ENCODE measurements around the gene MINDY4.

Gene MINDY4

DNA sequence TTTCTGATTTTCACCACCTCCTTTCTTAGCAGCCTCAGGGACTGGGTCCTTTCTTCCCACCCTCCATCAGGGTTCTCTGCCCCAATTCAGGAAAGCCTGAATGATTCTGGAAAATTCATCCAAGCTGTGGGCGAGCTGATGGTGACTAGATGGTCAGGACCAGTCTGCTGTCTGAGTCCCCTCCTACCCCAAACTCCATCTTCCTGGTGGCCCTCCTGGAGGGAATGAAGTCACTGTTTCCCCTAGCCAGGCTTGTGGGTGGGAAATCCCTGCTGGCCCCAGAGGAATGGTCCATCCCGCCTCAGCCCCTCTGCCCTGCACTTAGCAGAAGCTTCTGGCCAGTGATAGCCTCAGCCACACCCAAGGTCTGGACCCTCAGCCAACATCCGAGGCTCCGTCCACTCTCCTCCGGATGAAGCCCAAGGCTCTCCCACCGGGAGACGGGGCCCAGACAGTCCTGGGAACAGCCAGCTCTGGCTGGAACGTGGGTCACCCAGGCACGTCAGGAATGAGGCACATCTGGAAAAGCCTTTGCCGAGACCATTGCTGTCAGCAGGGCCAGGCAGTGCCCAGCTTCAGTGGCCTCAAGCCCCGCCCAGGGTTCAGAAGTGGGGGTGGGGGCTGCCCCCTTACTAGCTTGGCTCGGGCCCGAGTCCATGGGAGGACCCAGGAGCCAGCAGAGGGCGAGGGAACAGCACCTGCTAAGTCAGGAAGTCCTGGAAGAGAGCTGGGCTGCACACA lies 136.5 kb downstream of the MINDY4 start:
- no peak for DNase-seq
- Mint-ChIP-seq H3K27ac (no peak overlapping the region), H3K4me3 (no peak overlapping the region), H3K27me3 (no peaks in the 10 kb centered on the region), H3K4me1 (no peaks in the 10 kb centered on the region), H3K9me3 (no peaks in the 10 kb centered on the region)
- no peak for ATAC-seq

DNA sequence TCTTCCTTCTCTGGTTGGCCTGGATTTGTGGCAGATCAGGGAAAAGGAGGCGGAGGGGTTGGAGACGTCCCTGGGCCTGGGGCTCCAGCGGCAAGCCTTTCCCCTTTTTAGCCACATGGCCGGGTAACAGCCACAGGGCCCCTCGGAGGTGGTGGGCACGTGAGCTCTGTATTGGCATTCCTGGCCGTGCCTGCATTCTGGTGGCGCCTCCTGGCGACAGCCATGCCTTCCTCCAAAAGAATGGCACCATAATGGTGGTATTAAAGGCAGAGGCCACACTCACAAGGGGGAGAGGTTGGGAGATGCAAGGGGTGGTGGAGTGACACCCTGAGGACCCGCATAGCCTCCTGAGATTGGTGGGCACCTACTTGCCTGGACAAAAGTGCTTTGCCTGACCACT lies 137.5 kb downstream of the MINDY4 start:
- Mint-ChIP-seq H3K9me3 (no peaks in the 10 kb centered on the region), H3K4me3 (no peak overlapping the region), H3K27ac (peak overlapping the region in 1 of 2 donors; percentile 80), H3K4me1 (no peaks in the 10 kb centered on the region), H3K27me3 (no peaks in the 10 kb centered on the region)
- ATAC-seq (no peak), DNase-seq (no peak)

DNA sequence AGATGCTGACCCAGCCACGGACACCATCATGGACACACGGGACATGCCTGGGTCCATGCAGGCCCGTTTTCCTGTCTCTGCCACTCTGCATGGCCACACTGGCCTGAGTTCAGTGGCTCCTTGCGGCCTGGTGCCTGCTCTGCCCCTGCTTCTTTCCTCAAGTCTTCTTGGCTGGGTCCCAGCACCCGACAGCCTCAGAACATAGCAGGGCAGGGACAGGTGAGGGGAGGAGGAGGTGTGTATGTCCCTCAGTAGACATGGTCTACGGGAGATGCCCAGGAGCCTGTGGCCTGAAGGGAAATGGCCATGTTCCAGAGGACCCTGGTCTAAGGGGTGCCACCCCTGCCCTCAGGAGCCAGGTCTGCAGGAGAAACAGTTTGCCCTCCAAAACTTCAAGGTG lies 138.2 kb downstream of the MINDY4 start:
- no peak overlapping the region for H3K4me3 Mint-ChIP-seq
- H3K27me3 Mint-ChIP-seq, result no peaks in the 10 kb centered on the region
- H3K27ac Mint-ChIP-seq, result no peak overlapping the region
- no peak for DNase-seq
- no peak for ATAC-seq
- no peaks in the 10 kb centered on the region for H3K9me3 Mint-ChIP-seq
- H3K4me1 Mint-ChIP-seq, result peaks cover 2% of the 10 kb centered on the region

DNA sequence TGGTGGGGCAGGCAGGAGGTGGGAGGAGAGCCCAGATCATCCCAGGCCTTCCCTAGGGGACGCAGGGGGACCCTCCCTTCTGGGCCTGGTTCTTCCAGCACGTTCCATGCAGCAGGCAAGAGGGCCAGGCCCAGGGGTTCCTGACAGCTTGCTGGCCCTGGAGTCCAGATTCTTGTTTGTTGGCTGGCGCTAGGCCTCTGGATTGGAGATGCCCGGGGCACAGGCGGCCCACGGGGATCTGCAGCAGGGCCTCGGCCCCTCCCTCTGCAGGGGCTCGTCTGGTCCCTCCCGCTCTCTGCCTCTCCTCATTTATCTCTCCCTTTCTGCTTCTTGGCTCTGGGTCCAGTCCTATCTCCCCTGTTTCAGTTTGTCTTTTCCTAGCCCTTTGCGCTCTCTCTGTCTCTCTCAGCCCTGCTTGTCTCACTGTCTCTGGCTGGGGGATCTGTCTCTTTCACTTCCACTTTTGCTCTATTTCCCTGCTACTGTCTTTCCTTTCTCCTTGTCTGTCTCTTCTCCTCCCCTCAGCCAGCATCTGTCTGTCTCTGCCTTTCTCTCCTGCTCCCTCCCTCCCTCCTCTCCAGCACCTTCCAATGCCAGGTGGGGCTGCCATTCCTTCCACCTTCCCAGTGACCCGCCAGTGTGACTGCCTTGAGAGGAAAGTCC lies 139.3 kb downstream of the MINDY4 start:
- no peak for DNase-seq
- no peak for ATAC-seq
- Mint-ChIP-seq H3K4me3 (no peak overlapping the region), H3K27ac (peak overlapping the region in 1 of 2 donors; percentile 57), H3K9me3 (no peaks in the 10 kb centered on the region), H3K27me3 (no peaks in the 10 kb centered on the region), H3K4me1 (peaks cover 8% of the 10 kb centered on the region)

DNA sequence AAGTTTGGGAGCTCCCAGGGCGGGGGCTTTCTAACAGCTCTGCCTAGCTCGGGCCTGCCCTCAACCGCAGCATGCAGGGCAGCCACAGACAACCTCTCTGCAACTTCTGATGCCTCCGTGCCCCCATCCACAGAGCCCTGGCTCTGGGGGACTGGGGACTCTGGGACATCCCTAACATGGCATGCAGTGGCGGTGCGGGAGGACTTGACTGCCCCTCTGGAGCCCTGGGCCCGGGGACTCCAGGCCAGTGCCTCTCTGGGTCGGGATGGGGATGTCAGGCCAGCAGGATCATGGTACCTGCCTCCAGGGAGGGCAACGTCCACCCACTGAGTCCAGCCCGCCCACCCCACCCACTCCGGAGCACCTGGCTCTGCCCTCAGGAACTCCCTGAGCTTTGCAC lies 139.9 kb downstream of the MINDY4 start:
- Mint-ChIP-seq H3K4me1 (peaks cover 8% of the 10 kb centered on the region), H3K9me3 (no peaks in the 10 kb centered on the region)
- ATAC-seq, result no peak

DNA sequence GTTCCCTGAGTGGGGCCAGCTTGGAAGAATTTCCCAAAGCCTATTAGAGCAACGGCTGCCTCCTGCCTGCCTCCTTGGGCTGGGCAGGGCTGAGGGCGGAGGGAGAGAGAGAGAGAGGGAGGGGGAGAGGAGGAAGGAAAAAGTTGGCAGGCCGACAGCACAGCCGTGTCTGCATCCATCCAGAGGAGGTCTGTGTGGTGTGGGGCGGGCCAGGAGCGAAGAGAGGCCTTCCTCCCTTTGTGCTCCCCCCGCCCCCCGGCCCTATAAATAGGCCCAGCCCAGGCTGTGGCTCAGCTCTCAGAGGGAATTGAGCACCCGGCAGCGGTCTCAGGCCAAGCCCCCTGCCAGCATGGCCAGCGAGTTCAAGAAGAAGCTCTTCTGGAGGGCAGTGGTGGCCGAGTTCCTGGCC lies 140.3 kb downstream of the MINDY4 start, which contains the start of gene AQP1:
Gene AQP1, plus strand, starts transcription at position 293 of the 409 bp plus-strand sequence. Its CDS starts 57 bp downstream, at position 350.
- peaks cover 8% of the 10 kb centered on the region for H3K4me1 Mint-ChIP-seq
- DNase-seq, result no peak
- H3K4me3 Mint-ChIP-seq, result no peak within 1 kb of the TSS
- no peaks in the 10 kb centered on the region for H3K9me3 Mint-ChIP-seq
- no peaks in the 10 kb centered on the region for H3K27me3 Mint-ChIP-seq
- no peak for ATAC-seq
- peak within 1 kb of the TSS; percentile 57 to 67 for H3K27ac Mint-ChIP-seq

More for the DNA sequence above, 139.9 kb downstream of the MINDY4 start:
- H3K27ac Mint-ChIP-seq, result no peak overlapping the region
- no peaks in the 10 kb centered on the region for H3K27me3 Mint-ChIP-seq
- no peak for DNase-seq
- H3K4me3 Mint-ChIP-seq, result no peak overlapping the region

DNA sequence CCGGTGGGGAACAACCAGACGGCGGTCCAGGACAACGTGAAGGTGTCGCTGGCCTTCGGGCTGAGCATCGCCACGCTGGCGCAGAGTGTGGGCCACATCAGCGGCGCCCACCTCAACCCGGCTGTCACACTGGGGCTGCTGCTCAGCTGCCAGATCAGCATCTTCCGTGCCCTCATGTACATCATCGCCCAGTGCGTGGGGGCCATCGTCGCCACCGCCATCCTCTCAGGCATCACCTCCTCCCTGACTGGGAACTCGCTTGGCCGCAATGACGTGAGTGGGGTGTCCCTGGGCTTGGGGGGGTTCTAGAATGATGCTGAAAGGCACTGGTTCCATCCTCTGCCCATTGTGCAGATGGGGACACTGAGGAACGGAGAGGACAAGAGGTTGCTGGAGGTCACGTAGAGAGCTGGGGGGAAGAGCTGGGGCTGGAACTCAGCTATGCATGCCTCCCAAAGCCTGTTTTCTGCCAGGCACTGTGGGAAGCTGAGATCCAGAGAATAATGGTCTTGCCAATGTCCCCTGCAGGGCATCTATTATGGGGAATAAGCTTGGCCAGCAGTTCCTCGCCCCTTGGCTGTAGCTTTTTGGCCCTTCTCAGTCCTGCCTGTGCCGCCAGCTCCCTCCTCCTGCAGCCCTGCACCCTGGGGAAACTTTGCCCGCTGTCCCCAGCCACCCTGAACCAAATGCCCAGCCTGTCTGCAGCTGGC lies 141.0 kb downstream of the MINDY4 start:
- Mint-ChIP-seq H3K9me3 (no peaks in the 10 kb centered on the region), H3K4me3 (no peak overlapping the region), H3K27me3 (no peaks in the 10 kb centered on the region), H3K4me1 (peaks cover 8% of the 10 kb centered on the region), H3K27ac (peak overlapping the region; percentile 40 to 67)
- ATAC-seq (no peak), DNase-seq (no peak)

DNA sequence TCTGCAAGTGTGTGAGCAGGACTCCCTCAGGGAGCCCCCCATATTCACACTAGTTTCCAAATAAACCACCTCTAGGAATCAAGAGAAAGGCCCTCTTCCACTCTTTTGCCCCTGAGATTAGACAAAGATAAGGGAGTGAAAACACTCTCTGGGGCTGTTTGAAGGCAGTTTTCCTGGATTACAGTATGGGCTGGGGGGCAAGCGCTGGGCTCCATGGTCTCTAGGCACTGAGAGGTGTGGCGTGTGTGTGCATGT lies 141.4 kb downstream of the MINDY4 start:
- no peaks in the 10 kb centered on the region for H3K9me3 Mint-ChIP-seq
- H3K27ac Mint-ChIP-seq, result no peak overlapping the region
- H3K4me3 Mint-ChIP-seq, result no peak overlapping the region
- ATAC-seq (no peak), DNase-seq (no peak)
- H3K27me3 Mint-ChIP-seq, result no peaks in the 10 kb centered on the region
- peaks cover 8% of the 10 kb centered on the region for H3K4me1 Mint-ChIP-seq

DNA sequence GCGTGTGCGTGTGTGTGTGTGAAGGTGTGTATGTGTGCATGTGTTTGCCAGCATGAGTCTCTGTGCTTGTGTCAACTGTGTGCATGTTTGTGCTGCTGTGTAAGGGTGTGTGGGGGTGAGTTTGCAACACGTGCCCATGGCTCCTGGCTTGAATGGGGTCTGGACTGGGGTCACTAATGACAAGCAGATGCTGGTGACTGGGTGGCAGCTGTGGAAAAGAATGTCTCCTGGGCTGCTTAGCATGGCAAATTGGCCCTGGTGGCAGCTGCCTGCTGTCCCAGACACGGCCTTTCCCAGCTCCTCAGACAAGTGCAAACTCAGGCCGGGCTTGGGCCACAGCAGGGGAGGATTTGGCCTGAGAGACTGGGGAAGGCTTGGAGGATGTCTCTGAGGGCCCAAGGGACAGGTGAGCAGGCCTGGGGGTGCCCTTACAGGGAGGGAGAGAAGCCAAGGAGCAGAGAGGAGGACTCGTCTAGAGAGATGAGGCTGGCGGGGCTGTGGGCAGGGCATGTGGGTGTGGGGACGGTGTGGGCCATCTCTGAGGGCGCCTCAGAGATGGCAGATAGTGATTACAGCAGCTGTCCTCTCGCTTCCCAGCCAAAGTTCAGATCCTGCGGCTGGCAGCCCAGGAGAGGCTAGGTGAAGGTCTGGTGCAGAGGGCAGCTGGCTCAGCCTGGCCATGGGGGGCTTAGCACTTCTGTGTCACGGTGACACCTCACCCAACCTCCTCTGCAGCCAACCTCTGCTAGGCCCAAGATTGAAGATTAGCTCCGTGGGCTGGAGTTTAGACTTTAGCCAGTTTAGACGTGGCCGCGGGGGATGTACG lies 142.0 kb downstream of the MINDY4 start:
- no peak overlapping the region for H3K27ac Mint-ChIP-seq
- H3K4me3 Mint-ChIP-seq, result no peak overlapping the region
- no peaks in the 10 kb centered on the region for H3K27me3 Mint-ChIP-seq

DNA sequence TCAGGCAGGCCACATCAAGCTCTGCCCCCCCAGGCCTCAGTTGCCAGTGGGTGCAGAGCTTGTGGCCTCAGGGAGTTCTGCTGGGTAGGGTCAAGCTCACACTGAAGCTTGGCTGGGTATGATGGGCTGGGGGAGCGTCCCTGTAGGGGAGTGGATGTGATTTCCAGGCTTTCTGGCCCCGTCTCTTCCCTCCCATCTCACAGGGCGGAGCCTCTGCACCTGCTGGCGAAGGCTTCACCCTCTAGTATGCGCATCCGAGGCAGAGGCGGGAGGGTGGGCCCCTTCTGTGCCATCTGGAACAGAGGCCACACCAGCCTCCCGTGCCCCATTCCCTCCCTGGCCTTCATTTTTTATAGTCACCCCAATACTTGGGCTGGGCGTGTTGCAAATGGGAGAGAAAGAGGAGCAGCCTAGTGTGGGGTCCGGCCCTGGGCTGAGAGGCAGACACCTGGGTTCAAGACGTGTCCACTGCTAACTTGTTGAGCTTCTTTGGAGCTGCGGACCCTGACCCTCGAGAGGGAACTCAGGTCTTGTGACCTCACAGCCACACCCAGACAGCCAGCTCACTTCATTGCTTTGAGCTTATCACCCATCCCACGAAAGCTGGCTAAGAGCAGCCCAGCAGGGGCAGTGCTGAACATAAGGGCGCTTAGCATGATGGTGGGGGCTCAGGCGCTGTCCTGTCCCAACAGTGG lies 142.8 kb downstream of the MINDY4 start:
- H3K4me3 Mint-ChIP-seq, result no peak overlapping the region
- peaks cover 8% of the 10 kb centered on the region for H3K4me1 Mint-ChIP-seq
- H3K27ac Mint-ChIP-seq, result no peak overlapping the region
- ATAC-seq (no peak), DNase-seq (no peak)
- H3K27me3 Mint-ChIP-seq, result no peaks in the 10 kb centered on the region
- no peaks in the 10 kb centered on the region for H3K9me3 Mint-ChIP-seq

More for the DNA sequence above, 142.0 kb downstream of the MINDY4 start:
- DNase-seq, result no peak
- H3K4me1 Mint-ChIP-seq, result peaks cover 8% of the 10 kb centered on the region
- no peak for ATAC-seq
- H3K9me3 Mint-ChIP-seq, result no peaks in the 10 kb centered on the region

DNA sequence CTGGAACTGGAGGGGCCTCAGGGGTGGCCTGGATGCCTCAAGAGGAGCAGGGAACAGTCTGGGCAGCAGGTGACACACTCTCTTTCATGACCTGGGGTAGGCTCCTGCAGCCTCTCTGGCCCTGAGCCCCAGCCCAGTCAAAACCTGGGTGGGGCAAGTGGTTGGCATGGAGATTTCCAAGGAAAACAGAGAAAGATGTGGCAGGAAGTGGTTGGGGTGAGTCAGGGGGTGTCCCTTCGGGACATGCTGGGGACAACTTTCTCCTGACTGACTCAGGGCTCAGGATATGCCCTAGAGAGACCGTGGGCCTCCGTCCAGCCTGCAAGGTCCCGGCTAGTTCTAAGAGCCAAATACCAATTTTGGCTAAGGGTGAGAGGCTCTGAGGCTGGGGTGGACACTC lies 143.4 kb downstream of the MINDY4 start:
- ATAC-seq, result peak; percentile 16

DNA sequence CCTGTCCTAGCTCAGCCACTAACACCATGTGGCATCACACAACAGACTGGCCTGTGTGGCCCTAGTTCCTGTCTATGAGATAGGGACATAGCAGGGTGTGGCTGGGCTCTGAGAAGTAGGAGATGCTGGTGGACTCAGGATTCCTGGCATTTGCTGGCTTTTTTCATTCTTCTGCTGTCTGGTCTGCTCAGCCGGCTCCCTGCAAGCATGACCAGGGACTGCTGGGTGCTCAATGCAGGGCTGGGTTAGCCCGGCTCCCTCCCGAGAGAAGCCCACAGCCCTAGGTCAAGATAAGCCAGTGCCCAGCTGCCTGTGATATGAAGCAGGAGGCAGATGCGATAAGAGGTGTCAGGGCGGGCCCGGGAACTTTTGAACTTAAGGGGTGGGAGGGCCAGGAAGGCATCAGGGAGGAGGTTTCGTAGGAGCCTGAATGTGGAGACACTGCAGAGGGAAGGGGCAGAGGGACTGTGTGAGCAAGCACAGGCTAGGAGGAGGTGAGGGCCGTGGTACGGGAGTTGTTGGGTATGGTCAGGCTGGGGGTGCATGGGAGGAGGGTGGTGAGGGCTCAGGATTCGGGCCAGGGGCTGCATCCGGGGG lies 143.9 kb downstream of the MINDY4 start:
- H3K9me3 Mint-ChIP-seq, result no peaks in the 10 kb centered on the region
- H3K4me1 Mint-ChIP-seq, result peaks cover 8% of the 10 kb centered on the region
- H3K27ac Mint-ChIP-seq, result no peak overlapping the region
- H3K4me3 Mint-ChIP-seq, result no peak overlapping the region
- ATAC-seq, result peak; percentile 16
- no peak for DNase-seq
- H3K27me3 Mint-ChIP-seq, result no peaks in the 10 kb centered on the region

More for the DNA sequence above, 143.4 kb downstream of the MINDY4 start:
- Mint-ChIP-seq H3K4me3 (no peak overlapping the region), H3K9me3 (no peaks in the 10 kb centered on the region), H3K27me3 (no peaks in the 10 kb centered on the region), H3K4me1 (peaks cover 8% of the 10 kb centered on the region), H3K27ac (no peak overlapping the region)
- DNase-seq, result no peak

DNA sequence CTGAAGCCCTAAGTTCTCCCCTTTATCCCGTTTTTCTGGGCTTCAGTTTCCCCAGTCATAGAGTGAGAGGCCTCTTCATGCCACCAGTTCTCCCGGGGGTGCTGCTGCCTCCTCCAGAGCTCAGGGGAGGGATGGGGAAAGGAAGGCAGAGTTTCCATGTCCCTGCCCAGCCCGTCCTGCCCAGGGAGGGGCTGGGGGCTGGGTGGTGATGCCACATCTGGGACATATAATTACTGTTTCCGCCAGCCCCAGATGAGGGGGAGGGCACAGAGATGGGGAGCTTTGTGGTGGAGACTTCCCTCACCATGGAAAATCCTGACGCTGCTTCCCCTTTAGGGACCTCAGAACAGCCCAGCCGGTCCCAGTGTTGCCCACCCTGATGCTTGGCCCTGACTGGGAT lies 144.5 kb downstream of the MINDY4 start:
- no peaks in the 10 kb centered on the region for H3K27me3 Mint-ChIP-seq
- H3K4me3 Mint-ChIP-seq, result no peak overlapping the region
- H3K9me3 Mint-ChIP-seq, result no peaks in the 10 kb centered on the region
- ATAC-seq (no peak), DNase-seq (no peak)
- peaks cover 8% of the 10 kb centered on the region for H3K4me1 Mint-ChIP-seq
- no peak overlapping the region for H3K27ac Mint-ChIP-seq

DNA sequence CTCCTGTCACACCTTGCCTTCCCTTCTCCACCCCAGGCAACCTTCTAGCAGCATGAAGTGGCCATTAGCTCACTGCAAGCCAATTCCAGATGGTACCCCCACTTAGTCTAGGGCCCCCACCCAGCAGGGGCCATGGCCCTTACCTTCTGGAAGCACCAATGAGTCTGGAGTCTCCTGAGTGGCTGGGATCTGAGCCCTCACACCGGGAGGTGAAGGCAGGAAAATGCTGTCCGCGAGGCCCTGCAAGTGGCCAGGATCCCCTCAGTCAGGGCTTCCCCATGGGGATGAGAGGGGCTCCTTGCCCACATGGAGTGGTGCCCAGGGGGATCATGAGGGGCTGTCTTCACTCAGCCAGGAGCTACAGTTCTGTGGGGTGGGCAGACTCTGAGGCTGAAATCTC lies 145.0 kb downstream of the MINDY4 start:
- Mint-ChIP-seq H3K4me3 (no peak overlapping the region), H3K9me3 (no peaks in the 10 kb centered on the region), H3K27me3 (no peaks in the 10 kb centered on the region), H3K27ac (no peak overlapping the region), H3K4me1 (peaks cover 8% of the 10 kb centered on the region)
- DNase-seq, result no peak
- no peak for ATAC-seq

DNA sequence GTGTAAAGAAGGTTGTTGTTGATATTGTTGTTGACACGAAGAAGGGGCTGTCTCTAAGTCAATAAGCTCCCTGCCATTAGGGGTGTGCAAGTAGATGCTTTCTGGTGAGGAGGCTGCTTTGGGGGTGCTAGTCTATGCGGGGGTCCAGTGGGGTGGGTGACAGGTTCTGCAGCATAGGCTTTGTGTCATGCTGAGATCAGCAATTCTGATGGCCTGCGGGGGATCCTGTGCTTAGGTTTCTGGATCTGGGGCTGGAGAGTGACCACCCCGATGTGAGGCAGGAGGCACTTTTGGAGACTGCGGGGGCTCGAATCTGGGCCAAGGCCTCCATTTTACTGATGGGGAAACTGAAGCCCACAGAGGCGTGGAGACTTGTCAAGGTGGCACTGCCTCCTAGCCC lies 145.6 kb downstream of the MINDY4 start:
- ATAC-seq (no peak), DNase-seq (no peak)
- H3K27me3 Mint-ChIP-seq, result no peaks in the 10 kb centered on the region
- H3K4me1 Mint-ChIP-seq, result peaks cover 8% of the 10 kb centered on the region
- H3K27ac Mint-ChIP-seq, result no peak overlapping the region
- H3K4me3 Mint-ChIP-seq, result no peak overlapping the region
- H3K9me3 Mint-ChIP-seq, result no peaks in the 10 kb centered on the region
